GM19023 (cell line): ENCODE data around the gene SYS1.

ENCODE experiments used
- ATAC-seq: cut with Tn5 transposase; IDR thresholded peaks from one replicate; pipeline ENCODE4 v1.9.1; 2021; ENCODE audit warnings: mild to moderate bottlenecking, moderate library complexity; ENCODE audit not compliant: unreplicated experiment

The SYS1 gene

DNA sequence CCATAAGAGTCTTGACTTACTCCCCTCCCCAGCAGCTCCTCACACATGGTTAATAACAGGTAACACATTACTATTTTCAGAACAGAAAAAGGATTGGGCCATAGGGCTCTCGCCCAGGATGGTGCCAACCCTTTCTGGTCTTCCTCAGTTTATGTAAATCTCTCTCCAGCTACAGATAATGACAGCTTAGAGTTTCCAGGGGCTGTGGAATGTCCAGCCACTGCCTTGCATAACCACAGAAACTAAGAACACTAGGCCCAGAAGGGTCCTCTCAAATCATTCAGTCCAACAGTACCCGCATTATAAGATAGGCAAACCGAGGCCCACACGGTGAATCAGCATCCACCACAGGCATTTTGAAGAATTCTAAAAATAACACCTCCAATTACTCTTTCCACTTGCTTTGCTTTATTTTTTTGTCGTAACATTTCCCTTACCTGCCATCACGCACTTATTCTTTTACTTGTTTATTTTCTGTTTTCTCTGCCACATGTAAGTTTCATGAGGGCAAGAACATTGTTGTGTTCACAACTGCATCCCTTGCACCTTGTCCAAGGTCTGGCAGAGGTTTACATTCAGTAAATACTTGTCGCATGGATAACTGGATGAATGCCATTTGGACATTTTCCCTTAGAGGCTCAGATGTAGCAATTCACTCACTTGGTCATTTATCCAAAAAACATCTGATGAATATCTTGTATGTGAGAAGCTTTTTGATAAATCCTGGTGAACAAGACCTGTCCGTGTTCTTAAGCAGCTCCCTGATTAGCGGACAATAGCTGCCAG is 8.3 kb upstream of the SYS1 start:
- ATAC-seq: no peak

DNA sequence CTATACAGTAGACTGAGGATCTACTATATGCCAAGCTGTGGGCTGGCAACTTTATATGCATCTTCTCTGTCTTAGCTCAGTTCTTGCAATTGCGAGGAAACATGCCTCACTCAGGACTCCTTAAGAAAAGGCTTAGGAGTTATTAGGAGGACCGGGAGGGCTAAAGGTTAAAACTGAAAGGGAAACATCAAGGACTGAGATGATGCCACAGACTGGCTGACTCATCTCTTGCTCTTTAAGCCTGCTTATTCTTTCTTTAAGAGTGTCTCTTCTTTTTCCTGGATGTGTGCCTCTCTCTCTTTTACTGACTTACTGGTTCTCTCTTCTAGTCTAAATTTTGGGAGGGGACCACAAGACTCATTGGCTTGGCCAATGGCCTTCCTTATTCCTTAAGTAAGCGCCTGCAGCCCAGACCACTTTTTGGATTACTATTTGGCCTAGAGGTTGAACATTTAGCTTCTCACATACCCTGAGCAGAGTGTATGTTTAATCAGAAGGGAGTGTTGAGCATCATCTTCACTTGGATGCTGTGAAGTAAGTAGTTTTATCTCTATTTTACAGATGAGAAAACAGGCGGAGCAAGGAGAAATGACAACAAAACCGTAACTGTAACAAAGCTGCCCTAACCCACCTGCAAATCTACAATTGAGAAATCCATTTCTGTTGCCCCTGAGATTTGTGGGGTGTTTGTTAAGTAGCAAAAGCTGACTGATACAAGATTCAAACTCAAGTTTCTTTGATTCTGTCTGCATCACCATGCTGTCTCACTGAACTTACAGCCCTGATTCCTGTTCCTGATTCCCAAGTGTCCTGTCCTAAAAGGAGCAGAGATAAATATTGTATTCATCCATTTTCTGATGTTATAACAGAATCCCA is 7.5 kb upstream of the SYS1 start:
- no peak for ATAC-seq

- no peak for ATAC-seq
Measured at GRCh38 chr20:45358282-45359068, 4.5 kb upstream of the SYS1 start.

DNA sequence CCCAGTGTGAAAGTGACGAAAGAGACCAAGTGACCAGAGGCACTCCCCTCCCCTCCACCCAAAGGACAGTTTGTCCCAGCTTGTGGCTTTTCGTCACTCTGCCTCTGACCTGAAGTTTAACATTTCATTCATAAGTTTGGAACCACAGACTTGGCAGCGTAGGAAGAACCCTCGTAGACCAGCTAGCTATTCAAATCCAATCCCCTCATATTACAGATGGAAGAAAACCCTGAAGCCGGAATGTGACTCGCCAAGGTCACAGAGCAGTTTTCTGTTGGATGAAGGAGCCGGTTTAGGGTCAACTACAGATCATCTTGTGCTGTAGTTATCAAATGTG is 3.9 kb upstream of the SYS1 start:
- ATAC-seq: no peak

DNA sequence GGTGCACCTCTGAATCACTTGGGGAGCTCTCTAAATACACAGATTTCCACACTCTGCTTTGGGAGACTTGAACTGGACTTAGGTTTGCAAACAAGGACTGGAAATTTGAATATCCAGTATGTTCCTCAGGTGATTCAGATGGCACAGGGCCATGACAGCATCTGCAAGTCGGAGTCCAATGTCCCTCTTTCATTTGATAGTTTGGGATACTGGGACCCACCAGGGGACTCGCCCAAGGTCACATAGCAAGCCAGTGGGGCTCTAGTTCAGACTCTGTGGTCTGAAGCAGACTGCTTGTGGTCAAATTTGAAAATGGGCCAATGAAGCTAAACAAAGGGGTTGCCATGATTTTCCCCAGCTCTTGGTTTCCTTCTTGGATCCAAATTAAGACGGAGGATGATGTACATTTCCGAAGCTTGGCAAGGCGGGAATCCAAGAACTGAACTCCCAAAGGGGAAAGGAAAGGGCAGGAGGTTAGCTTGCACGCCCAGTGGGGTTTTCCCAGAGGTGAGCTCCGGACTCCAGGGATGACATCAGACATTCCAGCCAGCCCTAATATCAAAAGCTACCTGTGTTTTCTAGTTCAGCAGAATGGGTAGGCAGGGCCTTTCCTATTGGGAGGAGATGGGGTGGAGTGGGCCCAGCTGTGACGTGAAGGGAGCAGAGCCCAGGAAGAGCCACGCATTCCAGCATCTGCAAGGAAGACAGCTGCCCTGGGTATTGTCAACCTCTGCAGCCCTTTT is 3.4 kb upstream of the SYS1 start:
- no peak for ATAC-seq

DNA sequence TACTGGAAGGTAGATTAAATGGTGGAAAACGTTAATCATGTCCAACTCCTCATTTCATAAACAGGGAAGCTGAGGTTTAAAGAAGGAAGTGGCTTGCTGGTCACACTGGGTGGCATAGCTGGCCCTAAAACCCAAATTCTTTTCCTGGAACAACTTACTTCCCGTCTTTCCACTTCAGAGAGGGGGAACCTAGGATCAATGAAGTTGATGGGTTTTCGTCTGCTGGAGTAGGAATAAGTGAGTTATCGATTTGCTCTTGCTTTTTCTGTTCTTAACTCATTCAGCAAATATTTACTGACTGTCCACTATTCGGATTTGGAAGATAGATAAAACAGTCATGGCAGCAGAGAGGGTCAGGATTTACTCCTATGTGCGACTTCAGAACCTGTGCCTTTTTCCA is 1.2 kb upstream of the SYS1 start:
- no peak for ATAC-seq

DNA sequence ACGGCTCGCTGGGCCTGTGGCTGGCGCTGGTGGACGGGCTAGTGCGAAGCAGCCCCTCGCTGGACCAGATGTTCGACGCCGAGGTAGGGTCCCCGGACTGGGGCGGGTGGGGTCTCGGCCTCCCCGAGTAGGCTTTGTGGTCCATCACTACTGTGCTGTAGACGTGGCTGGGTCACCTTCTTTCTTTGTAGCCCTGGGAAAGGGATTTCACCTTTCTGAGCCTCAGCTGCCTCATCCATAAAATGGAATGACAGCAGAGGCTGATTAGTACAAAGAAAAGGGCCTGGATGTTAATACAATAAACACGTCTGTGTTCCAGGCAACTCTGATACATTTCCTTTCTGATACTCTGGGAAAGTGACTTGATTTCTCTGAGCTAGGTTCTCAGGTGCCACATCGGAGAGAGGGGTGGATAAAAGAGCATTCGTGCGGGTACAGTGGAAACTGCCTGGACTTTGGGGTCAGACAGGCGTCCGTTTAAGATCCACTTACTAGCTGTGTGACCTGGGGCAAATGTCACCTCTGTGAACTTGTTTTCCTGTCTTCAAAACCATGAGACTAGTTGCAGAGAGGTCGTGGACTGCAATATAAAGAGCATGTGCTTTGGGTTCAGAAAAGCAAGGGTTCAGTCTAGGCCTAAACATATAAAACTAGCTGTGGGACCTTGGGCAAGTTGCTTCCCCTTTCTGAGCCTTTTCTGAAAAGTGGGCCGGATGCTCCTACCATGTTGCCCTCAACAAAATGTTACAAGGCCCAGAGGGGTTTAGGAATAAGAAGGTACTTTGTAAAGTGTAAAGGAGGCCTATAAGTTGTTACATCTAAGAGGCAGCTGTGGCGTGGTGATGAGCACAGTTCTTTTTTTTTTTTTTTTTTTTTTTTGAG is 896 bp downstream of the SYS1 start:
- ATAC-seq: no peak

DNA sequence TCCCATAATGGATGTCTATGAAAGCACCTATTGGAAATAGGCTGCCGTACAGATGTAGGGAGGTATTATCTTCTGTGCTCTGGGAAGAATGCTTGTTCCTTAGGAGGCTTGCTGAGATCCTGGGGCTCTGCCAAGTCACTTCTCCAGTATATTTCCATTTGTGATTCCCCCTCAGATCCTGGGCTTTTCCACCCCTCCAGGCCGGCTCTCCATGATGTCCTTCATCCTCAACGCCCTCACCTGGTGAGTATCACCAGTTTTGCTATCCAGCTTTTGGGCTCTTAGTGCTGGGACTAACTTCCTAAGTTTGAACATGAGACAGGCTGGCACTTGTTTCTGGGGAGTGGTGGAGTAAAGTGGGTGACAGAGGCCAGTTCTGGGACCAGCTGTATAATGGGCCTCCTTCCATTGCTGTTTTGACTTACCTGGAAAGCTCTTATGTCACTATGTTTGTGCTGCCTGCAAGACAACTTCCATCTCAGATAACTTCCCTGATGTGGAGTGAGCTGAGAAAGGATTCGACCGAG is 2.6 kb downstream of the SYS1 start:
- ATAC-seq: no peak

DNA sequence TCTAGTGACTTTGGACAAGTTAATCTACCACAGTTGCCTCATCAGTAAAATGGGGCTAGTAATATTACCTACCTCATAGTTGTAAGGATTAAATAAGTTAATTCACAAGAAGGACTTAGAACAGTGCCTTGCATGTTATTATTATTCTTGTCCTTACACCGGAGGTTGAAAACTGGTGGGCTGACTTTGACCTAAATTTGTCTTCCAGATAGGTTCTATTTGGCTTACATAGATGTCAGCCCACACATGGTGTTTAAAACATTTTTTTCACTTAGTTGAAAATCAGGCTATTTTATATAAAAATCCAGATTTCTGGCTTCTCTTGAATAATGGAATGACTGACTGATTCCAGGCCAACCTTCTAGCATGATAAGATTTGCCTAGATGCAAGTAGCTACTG is 3.2 kb downstream of the SYS1 start:
- ATAC-seq: no peak

- no peak for ATAC-seq
Measured at GRCh38 chr20:45366631-45367030, 3.7 kb downstream of the SYS1 start.

DNA sequence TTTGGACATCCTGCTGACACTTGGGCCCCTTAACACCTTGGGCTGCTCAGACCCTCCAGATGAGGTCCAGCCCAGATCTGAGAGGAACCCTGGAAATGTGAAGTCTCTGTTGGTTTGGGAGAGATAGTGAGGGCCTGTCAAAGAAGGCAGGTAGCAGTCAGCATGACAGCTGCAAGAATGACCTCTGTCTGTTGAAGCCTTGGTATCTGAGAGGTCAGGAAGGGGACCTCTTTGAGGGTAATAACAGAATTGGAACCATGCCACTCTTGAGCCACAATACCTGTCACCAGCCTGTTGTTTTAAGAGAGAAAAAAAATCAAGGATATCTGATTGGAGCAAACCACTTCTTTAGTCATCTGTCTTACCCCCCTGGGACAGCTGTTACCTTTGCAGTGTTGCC is 4.2 kb downstream of the SYS1 start:
- ATAC-seq: no peak

GRCh38 chr20:45368221-45368980 is 5.4 kb downstream of the SYS1 start:
- ATAC-seq: peak; percentile 73

- ATAC-seq: no peak
Measured at GRCh38 chr20:45370571-45371160, 7.7 kb downstream of the SYS1 start.

- ATAC-seq: no peak
Measured at GRCh38 chr20:45372241-45372640, 9.3 kb downstream of the SYS1 start.

DNA sequence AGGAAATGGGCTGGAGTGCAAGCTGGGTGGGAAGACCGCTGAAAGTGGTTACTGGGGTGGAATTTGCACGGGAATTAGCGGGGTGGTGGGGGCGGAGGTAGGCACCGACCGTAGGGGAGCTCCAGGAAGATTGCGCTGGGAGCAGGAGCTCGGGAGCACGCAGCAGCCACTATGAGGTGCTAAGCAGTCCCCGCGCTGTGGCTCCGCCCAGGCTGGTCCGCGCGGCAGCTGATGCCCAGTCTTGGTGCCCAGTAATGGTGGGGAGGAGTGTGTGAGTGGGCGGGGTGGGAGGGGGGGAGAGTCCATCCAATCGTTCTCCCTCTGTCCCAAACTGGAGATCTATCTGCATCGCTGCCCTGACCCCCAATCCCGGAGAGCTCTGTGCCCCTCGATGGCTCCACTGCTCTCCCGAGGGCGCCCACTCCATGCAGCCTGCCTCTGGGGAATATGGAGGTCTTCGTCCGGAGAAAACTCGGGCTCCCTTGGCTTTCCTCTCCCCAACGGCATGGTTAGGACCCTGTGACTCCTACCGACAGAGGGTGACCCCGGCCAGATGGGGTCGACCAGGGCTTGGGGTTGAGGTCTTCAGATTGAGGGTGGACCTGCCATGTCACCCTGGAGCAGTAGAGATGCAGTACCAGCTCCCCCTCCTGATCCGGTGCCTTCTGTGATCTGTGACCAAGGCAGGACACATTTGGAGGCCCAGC is 9.8 kb downstream of the SYS1 start:
- ATAC-seq: no peak

- peak; percentile 78 for ATAC-seq
Measured at GRCh38 chr20:45373353-45374100, 10.6 kb downstream of the SYS1 start.

- ATAC-seq: no peak
Measured at GRCh38 chr20:45374101-45374467, 11.1 kb downstream of the SYS1 start.
